Inflammatory macrophage treated with lipopolysaccharide for 4 hours (primary cell): ENCODE results near the gene ATXN1.

ENCODE experiments used
- DNase-seq: peaks from one replicate; pipeline ENCODE4 v3.0.0-alpha.2; 2020

ATXN1 gene

DNA sequence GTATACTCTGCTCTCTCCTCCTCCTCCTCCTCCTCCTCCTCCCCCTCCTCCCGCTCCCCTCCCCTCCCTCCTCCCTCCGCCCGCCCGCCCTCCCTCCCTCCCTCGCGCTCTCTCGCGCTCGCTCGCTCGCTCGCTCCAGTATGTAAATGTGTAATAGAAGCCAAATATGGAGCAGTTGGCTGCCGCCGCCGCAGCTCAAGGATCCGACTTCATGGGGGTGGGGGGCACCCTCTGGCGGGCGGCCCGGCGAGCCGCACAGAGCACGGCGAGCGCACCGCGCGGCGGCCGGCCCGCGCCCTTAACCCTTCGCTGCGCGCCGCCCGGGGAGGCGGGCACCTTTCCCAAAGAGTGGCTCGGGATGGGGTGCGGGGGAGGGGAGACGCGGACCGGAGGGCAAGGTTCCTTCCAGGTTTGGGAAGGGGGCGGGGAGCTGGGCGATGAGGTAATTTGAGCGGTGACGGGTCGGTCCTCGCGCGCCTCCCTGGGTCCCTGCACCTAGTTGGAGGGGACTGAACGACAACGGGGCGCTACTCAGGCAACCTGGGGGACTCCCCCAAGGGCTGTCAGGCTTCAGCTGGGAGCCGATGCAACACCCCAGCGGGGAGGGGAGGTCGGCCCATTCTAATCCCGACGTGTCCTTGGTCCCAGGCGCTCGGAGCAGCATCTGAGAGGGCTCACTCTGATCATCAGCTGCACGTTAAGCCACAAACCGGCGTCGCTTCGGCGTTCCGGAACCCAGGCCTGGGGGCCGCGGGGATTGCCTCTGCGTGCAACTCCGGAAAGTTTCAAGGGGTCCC lies 409 bp upstream of the ATXN1 start:
- DNase-seq: peak; percentile 89

DNA sequence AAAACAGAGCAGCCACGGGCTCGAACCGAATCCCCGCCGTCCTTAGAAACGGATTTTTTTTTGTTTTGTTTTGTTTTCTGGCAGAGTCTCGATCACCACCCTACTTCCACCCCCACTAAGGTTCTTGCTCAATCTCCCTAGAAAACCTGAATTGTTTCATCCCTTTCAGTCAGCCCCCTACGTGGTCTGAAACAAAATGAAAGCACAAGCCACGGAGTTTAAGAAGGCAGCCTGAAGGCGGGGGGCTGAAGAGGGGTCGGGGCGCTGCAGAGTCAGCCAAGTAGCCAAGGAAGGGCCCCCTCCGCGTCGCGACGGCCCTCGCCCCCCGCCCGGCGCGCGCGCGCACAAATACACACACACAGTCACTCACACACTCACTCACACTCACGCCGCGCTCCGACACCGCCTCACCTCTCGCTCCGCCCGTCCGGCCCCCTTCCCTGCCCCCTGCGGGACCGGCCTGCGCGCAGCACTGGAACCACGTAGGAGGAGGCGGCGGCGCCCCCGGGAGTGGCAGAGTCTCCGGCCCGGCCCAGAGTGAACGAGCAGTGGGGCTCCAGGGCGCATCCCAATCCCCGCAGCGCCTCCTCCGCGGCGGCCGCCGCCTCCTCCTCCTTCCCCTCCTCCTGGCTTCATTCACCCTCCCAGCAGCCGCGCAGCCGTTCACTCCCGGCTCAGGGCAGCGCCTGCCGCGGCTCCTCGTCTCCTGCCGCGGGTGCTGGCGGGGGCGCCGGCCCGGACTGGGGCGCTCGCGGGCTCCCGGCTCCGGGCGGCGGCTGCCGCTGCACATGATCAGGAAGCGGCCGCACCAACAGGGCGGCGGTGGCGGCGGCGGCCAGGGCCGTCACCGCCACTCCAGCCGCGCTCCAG lies 1.4 kb downstream of the ATXN1 start:
- DNase-seq: peak; percentile 88

DNA sequence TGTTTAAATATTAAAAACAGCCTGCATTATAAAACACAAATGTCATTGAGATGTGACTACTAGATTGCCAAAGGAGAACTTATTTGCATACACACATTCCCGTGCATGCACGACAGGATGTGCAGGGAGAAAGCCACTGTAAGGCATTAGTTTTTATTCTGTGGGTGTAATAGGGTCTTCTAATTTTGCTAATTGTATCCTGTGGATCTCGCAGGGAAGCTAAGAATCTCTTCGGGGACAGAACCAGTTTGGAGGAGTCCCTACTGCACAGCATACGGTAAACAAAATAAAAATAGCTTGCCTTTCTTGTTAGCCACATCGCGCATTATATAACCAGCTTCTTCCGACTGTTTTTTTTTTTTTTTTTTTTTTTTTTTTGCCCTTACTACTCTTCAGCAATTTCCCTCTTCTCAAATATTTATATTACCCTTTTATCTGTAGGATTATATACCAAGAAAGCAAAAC lies 2.0 kb downstream of the ATXN1 start:
- peak; percentile 69 for DNase-seq

DNA sequence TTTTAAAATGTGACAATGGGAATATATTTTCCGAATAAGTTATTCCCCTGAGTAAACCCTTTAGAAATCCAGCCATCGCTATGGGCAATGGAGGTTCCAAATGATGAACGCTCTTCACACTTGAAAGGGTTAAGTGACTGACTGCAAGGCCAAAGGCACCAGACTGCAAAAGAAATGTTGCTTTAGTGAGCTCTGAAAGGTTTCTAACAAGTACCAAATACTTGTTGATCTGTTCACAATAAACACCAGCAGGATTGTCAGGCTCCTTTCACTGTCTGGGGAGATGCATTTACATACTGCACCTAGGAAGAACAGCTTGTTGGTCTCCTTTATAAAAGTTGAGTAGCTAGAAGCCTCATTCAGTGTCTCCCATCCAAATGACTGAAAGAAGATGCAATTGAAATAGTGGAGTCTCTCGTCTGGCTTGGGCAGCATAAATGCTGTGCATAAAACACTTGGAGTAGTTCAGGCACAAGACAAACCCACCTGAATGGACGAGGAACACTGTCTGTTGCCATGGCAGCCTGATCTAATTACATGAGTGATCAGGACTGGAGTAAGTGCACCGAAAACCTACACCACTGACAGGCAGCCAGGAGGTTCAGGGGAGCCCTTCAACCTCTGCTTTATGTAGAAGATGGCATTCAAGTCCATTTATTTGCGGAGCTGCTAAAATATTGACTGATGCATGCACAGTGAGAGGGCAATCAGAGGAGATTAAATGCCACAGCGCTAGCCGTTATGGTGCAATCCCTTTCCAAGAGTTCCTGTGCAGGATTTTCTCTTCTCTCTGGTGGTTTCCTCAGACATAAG lies 2.9 kb downstream of the ATXN1 start:
- DNase-seq: peak; percentile 34

DNA sequence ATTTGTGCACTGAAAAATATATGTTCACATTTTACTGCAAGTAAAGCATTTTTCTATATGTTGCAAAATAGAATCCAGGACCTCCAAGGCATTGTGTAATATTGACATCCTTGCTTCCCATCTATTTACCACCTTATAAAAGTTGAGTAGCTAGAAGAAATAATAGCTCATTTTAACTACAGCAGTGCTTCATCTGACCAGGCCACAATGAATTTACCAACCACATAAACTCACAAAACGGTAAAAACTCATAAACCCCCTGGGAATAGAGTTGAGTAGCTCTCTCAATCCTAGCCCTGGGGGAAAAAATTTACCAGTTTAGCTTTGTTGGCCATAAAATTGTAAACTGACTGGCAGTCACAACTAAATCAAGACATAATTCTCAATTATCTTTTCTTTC lies 3.9 kb downstream of the ATXN1 start:
- DNase-seq: no peak

DNA sequence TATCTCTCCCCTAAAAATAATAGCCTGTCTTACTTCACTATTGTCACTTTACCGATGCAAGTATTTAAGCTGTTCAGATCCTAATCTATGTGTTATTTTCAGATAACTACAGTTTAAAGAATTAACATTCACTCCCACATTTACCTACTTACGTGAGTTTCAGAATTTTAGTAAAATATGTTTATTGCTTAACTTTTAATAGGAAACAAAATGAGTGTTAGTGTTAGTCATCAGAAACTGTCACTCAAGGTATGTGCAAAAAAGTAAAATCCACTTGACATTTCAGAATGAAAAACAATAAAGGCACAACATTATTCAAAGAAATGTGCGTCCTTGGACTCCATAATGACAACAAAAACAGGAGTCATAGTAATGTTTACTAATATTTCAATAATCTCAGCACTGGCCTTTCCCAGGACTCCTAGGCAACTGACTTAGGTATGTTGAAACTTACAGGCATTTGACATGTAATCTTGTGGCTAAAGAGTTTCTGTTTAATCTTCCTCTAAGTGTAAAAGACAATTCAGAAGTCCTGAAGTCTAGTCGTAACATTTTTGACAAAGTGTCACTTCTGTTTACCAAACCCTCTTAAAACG lies 4.5 kb downstream of the ATXN1 start:
- DNase-seq: peak; percentile 85

DNA sequence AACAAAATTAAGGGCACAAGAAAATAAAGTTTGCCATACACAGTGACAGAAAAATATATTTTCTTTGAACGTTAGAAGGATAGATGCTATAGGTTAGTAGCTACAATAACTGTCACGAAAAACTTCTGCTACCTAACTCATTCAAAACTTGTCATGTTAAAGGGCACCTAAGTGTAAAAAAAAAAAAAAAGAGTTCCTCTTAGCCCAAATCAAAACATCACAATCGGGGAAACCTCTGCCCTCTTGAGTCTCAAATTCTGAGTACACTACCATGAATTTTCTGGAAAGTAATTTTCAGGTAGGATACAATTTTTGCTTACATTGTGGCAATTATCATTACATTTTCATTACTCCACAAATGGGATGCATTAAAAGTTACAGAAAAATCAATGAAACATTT lies 5.7 kb downstream of the ATXN1 start:
- DNase-seq: no peak

DNA sequence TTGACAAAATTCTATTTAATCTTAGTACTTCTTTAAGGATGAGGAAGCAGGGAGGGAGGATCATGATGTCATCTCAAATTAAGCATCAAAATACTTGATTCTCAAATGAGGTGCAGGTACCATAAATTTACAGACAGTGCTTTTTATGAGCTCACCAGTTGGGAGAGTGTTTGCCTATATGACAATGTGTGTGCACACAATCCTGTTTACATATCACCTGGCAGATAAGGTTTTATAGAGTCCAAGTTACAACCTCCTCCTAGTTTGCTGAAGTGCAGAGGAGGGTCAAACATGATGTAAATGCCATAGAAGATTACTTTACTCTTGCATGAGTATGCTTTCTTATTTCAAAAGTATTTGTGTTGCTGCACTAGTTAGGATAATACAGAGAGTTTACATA lies 6.4 kb downstream of the ATXN1 start:
- peak; percentile 53 for DNase-seq

DNA sequence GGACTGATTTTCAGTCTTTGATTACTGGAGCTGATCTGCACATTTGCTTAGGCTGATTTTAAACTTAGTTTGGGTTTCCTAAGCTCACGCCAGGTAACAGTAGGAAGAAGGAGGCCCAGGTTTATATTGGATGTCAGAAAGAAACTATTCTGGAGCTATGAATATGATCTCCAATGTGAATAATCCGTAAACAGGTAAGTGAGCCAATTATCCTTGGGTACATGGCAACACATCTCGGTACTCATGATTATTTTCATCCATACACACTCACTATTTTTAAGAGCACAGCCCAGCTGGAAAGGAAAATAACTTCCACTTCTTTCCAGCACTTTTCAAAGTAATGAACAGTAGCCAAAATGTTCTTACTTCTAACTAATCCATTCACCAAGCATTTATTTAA lies 7.0 kb downstream of the ATXN1 start:
- no peak for DNase-seq

DNA sequence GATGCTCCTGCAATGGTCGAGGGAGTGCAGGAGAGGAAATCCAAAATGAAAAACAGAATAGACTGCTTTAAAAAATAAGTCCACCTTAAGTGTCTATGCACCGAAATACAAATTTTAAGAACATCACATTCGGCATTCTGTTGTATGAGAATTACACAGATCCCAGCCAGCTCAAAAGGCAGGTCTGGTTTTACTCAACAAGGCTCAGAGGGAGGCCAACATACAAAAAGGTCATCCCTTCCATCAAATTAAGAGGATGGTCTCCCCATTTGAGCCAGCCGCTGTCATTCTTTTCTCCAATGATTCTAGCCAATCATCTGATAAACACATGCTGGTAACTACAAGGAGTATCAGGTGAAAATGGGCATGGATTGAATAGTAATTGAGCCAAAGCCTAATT lies 7.9 kb downstream of the ATXN1 start:
- no peak for DNase-seq

DNA sequence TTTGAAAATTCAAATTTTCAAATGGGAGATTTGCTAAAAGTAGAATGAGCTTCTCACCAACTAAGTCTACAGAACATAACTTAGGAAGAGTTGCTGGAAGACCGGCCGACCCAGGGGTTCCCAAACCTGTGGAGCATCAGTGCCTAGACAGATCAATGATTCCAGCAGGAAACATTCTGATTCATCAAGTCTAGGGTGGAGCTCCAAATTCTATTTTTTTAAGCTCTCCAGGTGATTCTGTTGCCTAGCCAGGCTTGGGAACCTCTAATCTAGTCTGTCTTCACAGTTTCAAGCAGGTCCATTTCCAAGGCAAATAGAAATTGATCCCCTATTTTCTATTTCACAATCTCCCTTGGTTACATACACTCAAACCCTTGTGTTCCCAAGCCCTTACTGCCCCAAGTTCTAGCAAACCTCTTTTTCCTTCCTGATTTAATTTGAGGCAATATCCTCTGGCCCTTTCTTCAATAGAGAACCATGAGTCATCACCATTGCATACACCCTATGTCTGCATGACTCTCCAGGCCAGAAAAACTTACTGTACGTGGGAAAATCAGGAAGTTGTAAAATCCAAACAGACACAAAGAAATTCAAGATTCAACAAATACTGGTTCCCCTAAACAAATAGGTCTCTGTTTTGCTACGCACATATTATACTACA lies 8.9 kb downstream of the ATXN1 start:
- peak; percentile 97 for DNase-seq

DNA sequence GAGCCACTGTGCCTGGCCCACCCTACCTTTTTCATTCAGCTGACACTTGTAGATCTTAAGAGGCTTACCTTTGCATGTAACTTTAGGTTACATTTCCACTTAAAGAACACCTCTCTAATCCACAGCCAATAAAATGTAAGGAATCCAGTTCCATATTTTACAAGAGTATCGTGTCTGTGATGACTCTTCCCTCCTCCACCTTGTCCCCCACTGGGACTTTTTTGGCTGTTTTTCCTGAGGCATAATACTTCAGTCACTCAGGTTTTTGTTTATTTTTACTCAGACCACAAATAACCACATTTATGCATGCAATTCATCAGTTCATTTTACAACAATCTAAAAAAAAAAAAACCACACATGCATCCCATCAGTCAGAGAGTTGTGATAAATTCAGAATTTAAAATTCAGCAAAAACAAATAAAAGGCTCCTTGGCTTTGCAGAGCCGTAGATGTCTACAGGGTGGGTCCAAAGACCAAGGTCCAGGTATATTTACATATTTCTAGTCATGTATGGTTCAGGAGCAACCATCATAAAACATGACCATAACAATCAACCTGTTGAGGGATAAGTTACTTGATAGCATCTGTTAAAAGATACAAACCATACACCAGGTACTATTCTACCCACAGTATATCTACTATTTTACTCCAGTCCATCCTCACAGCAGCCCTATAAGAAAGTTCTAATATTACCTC lies 9.9 kb downstream of the ATXN1 start:
- no peak for DNase-seq

DNA sequence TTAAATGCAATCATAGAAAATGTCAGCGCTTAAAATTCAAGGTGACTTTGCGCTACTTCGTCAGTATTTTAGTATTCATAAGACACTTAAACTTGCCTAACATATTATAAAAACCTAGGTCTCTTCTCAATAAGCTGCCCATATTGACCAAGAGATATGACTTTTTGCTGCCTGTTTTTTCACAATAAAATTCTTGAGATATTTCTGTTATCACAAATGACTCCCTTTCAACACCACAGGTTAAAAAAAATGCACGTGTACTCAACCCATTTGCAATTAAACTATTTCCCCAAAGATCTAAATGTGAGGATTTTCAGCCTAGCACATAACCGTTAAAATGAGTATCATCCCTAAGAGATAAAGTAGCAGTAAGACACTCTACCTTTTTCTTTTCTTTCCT lies 10.7 kb downstream of the ATXN1 start:
- no peak for DNase-seq

DNA sequence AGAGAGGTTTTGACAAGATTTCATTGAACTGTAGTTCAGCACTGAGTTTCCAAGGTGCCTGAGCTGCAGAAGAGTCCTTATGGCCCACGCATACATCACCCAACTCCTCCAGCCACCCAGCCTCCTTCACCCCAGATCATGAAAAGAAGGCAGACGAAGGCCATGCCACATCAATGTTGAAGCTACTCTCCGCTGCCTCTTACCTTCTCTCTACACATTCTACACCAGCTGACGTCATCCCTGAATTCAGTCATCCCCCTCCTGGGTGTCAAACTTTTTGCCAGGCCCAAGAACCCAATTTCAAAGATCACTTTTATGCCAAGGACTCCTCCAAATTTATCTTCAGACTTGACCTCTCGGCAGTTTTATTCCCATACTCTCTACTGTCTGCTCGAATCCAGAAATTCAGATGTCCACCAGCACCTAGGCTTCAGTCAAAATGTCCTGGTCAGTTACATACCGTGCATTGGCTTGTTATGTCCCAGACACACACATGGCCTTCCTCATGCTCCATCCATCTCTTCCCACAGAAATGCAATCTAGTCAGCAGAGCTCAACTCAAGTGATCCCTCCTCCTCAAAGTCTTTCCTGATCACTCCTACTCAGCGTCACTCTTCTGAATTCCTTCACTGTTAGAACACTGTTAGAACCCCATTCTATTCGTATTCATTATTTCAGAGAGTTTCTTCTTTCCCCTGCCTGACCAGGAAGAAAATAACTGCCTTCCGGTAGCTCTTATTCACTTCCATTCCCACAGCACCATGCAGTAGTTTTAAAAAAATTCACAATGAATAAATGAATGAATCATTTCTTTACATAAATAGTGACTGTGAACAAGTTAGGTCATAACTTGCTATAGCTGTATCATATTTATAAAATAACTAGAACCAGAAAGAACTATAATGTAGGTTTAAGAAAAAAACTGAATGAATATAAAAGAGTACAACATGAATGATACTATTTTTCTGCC lies 11.5 kb downstream of the ATXN1 start:
- DNase-seq: no peak

DNA sequence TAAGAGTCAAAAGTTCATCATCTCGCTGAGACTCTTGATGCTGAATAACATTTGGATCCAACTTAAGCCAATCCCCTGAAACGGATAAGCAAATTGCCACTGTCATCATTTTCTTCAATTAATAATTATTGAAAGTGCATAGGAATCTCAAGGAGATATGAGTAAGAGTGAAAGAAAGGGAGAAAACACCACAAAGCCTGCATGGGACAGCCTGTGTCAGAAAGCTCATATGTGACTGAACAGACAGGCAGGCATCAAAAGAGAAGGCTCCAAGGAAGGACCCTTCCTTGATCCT lies 13.3 kb downstream of the ATXN1 start:
- no peak for DNase-seq

DNA sequence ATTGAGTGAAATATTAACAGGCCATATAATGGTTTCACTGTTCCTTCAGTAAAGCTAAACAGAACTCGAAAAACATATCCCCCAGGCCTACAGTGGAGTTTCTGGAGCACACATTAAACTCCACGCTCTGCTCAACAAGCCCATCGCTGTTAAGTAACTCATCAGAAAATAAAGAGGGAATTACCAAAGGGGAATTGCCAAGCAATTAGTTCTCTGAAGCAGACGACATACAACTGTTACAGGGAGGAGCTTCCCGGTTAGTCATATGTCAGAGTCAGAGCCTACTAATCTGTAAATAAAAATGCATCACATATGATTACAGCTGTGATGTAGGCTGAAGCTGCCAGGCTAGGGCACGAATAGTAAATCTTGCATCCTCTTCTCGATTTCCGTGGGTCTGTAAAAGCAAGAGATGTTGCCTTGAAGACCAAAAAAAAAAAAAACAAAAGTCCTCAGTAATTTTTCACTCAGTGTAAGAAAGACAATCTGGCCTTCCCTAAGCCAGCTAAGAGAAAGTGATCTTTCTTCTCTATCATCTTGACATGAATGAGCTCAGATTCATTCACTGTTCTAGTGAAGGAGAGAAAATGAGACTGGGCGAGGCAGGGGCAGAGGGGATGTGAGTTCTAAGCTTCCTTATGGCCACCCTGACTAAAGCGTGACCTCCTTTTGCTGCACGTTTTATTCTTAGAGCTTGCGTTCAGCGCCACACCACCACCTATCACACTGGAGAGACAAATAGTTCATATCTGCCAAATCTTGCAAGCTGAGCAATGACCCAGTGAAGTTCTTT lies 13.8 kb downstream of the ATXN1 start:
- DNase-seq: peak; percentile 87

DNA sequence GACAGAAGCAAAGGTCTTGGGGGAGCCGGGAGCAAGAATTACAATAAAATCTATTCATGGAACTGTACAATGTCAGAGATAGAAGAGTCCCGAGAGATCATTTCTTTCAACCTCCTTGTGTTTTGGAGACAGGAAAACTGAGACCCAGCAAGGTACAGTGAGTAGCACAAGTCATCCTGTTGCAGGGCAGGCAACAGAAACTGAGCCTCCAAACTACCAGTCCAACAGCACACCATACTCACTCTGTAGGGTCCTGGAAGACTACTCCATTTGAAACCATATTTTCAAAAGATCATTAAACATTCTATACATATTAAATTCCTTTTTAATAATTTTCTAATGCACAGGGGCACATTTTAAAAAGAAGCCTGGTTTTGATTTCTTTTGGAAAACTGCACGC lies 14.4 kb downstream of the ATXN1 start:
- no peak for DNase-seq

DNA sequence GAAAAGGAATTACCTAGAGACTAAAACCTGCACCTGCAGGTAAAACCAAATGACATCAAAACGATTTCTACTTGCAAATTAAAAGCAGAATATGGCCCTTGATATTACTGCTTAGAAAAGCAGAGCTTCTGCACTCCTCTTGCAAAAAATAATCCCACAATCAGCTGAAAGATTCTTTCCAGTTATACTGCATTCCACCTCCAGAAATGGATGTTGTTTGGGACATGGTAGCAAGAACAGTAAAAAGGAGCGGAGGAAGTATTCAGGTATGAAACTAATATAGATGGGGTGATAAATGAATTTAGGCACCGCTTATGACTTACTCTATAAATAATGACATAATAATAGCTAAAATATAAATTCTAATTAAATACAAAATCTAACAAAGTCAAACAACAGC lies 14.9 kb downstream of the ATXN1 start:
- no peak for DNase-seq

DNA sequence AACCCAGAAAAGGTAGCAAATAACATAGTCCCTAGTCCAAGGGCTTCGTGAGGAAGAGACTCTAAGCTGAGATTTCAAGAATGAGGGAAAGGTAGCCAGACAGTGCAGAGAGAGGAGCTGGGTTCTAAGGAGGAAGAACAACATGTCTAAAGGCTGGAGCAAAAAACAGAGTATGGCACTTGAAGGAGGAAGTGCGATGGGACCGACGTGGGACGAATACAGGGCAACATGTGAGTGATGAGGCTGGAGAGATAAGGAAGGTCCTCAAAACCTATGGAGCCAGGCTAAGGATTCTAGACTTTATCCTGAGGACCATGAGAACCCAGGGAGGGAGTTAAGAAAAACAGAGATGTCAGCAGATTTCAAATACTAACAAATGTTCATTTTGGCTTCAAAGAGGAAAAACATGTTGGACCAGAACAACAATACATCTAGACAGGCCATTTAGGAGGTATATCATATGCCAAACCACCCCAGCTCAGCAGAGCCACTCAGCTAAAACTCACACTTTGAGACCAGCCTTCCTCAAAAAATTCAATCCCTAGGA lies 17.5 kb downstream of the ATXN1 start:
- DNase-seq: peak; percentile 61
